Tibial nerve (tissue), 4 donors: ENCODE measurements around the gene TKTL1. TPM values are rescaled to one million over a fixed set of nuclear protein-coding genes. Genes with fewer than 3 reads are reported as not detected.
A peak's percentile ranks its signal among the peaks of the same experiment; 100 is the strongest.

Source experiments
- DNase-seq, 2 donors: peaks; one replicate each; pipeline ENCODE4 v3.0.0-alpha.2; 2019; ENCODE audit warnings: low spot score in 2 of 2
- H3K27ac ChIP-seq, 4 donors: fragments of 200-600 bp; sonication (generic) in 3 of 4; one replicate each; pipeline ENCODE4 v1.5.1; 2017 to 2019; ENCODE audit warnings: mild to moderate bottlenecking in 1 of 4
- H3K27me3 ChIP-seq, 2 donors: fragments of 200-600 bp; sonication (generic) in 1 of 2; one replicate each; pipeline versions ENCODE4 v1.5.1 to v1.6.0; 2017 to 2019
- H3K36me3 ChIP-seq, 3 donors: fragments of 200-600 bp; sonication (generic); one replicate each; pipeline ENCODE4 v1.5.1; 2018 to 2019
- H3K4me1 ChIP-seq, 4 donors: fragments of 200-600 bp; sonication (generic) in 3 of 4; one replicate each; pipeline ENCODE4 v1.5.1; 2017 to 2019
- H3K4me3 ChIP-seq, 4 donors: fragments of 200-600 bp; sonication (generic) in 3 of 4; one replicate each; pipeline ENCODE4 v1.5.1; 2017 to 2019; ENCODE audit warnings: mild to moderate bottlenecking in 1 of 4, moderate library complexity in 1 of 4
- H3K9me3 ChIP-seq, 4 donors: fragments of 200-600 bp; sonication (generic) in 3 of 4; one replicate each; pipeline ENCODE4 v1.5.1; 2017 to 2019
- CTCF ChIP-seq, 5 experiments: fragments of 200-600 bp in 3 of 5; fragments of 450-650 bp in 2 of 5; sonication (generic) in 3 of 5; IDR thresholded peaks; one replicate each; pipeline ENCODE4 v1.5.1; 2016 to 2019; ENCODE audit warnings: antibody characterized with exemption in 5 of 5, mild to moderate bottlenecking in 3 of 5, moderate library complexity in 2 of 5
- EP300 ChIP-seq, 2 donors: sonication (generic); formaldehyde crosslinking; IDR thresholded peaks; one replicate each; pipeline ENCODE4 v1.6.1; 2017; ENCODE audit warnings: antibody characterized with exemption in 2 of 2, mild to moderate bottlenecking in 1 of 2
- POLR2A ChIP-seq, 2 donors: fragments of 450-650 bp; IDR thresholded peaks; one replicate each; pipeline ENCODE4 v1.6.1; 2017; ENCODE audit warnings: antibody characterized with exemption in 2 of 2, mild to moderate bottlenecking in 2 of 2, moderate library complexity in 2 of 2
- WGBS, 2 donors: methylation state at CpG; one replicate each; pipeline ENCODE4 v1.1.5; 2018; 5-methylcytosine and 5-hydroxymethylcytosine counted together
- total RNA-seq, 4 donors: library from RNA; depleted of rRNA; stranded (reverse); fragments of >200 nt; gene quantifications; one replicate each; pipeline ENCODE4 v1.1.0, GENCODE V29; 2016

The TKTL1 gene
- total RNA-seq, 4 donors from 2014 or later, result not detected

GRCh38 chrX:154367474-154368308 lies 72.1 kb downstream of the TKTL1 start:
- no peak for DNase-seq
- Histone ChIP-seq H3K27ac (peak overlapping the region; percentile 88 to 97 (median 94)), H3K4me3 (peak overlapping the region in 3 of 4 donors; percentile 35 to 83 (median 45)), H3K9me3 (no peaks in the 10 kb centered on the region), H3K36me3 (peaks cover 0 to 51% (median 10%) of the 10 kb centered on the region in 3 donors), H3K4me1 (peaks cover 0 to 43% (median 18%) of the 10 kb centered on the region in 4 donors), H3K27me3 (no peaks in the 10 kb centered on the region)
- TF ChIP-seq CTCF (IDR thresholded peaks at IDR 0.05) (no peak), POLR2A (IDR thresholded peaks at IDR 0.05) (no peak), EP300 (IDR thresholded peaks at IDR 0.05) (no peak)
- 72% methylated on average over 19 of the region's 31 CpGs; no CpG with 5 or more reads in 1 of the 2 donors for WGBS, 2 donors

- 39% methylated on average over 11 of the region's 16 CpGs; no CpG with 5 or more reads in 1 of the 2 donors for WGBS, 2 donors
- H3K36me3 ChIP-seq, result peaks cover 0 to 42% (median 10%) of the 10 kb centered on the region in 3 donors
These were observed 73.2 kb downstream of the TKTL1 start for GRCh38 chrX:154368630-154369448.

GRCh38 chrX:154369449-154370299 lies 74.1 kb downstream of the TKTL1 start:
- Histone ChIP-seq H3K4me3 (peak overlapping the region; percentile 45 to 83 (median 66)), H3K9me3 (no peaks in the 10 kb centered on the region), H3K27ac (peak overlapping the region; percentile 88 to 97 (median 94)), H3K4me1 (peaks cover 0 to 60% (median 20%) of the 10 kb centered on the region in 4 donors), H3K36me3 (peaks cover 0 to 34% (median 10%) of the 10 kb centered on the region in 3 donors), H3K27me3 (no peaks in the 10 kb centered on the region)
- DNase-seq, result peak; percentile 61 to 63
- 3 to 38% methylated on average over 8 to 13 of the region's 13 CpGs for WGBS, 2 donors
- TF ChIP-seq EP300 (IDR thresholded peaks at IDR 0.05) (peak; percentile 43 to 89), POLR2A (IDR thresholded peaks at IDR 0.05) (peak in 1 of 2 donors; percentile 30), CTCF (IDR thresholded peaks at IDR 0.05) (peak in 1 of 5 experiments; percentile 6)

More at GRCh38 chrX:154368630-154369448, 73.2 kb downstream of the TKTL1 start:
- no peaks in the 10 kb centered on the region for H3K9me3 ChIP-seq
- H3K4me3 ChIP-seq, result peak overlapping the region; percentile 35 to 83 (median 54)
- H3K27me3 ChIP-seq, result no peaks in the 10 kb centered on the region
- H3K4me1 ChIP-seq, result peaks cover 0 to 54% (median 20%) of the 10 kb centered on the region in 4 donors
- peak; percentile 45 to 69 for DNase-seq
- TF ChIP-seq EP300 (IDR thresholded peaks at IDR 0.05), result peak in 1 of 2 donors; percentile 51
- TF ChIP-seq POLR2A (IDR thresholded peaks at IDR 0.05), result peak in 1 of 2 donors; percentile 24
- no peak for TF ChIP-seq CTCF (IDR thresholded peaks at IDR 0.05)
- H3K27ac ChIP-seq, result peak overlapping the region; percentile 88 to 97 (median 94)

- H3K27ac ChIP-seq, result peak overlapping the region; percentile 63 to 97 (median 92)
- peaks cover 0 to 63% (median 20%) of the 10 kb centered on the region in 4 donors for H3K4me1 ChIP-seq
- no peaks in the 10 kb centered on the region for H3K27me3 ChIP-seq
- DNase-seq, result no peak
- 1 to 37% methylated on average over 21 to 55 of the region's 63 CpGs for WGBS, 2 donors
- H3K36me3 ChIP-seq, result peaks cover 0 to 26% (median 10%) of the 10 kb centered on the region in 3 donors
- no peak for TF ChIP-seq CTCF (IDR thresholded peaks at IDR 0.05)
- no peak for TF ChIP-seq POLR2A (IDR thresholded peaks at IDR 0.05)
- no peak for TF ChIP-seq EP300 (IDR thresholded peaks at IDR 0.05)
- no peaks in the 10 kb centered on the region for H3K9me3 ChIP-seq
- H3K4me3 ChIP-seq, result peak overlapping the region; percentile 45 to 83 (median 66)
These were observed 74.9 kb downstream of the TKTL1 start for GRCh38 chrX:154370300-154371016.
